Activated CD4-positive, alpha-beta T cell treated with anti-CD3 and anti-CD28 coated beads, Interleukin-10, Interleukin-2, amounts not matched to agents 100 ng/mL and 50 ng/mL, durations not matched to agents 16 hours and 8 hours (primary cell): ENCODE data around the gene LENG8.
A peak's percentile ranks its signal among the peaks of the same experiment; 100 is the strongest.
"Not testable (repeated sequence)": the region's sequence is repeated elsewhere in the genome, so short reads cannot be mapped to it uniquely, and the experiment has no call there.

Source experiments
- DNase-seq: peaks from one replicate; pipeline ENCODE4 v3.0.0-alpha.2; 2020

Gene LENG8

DNA sequence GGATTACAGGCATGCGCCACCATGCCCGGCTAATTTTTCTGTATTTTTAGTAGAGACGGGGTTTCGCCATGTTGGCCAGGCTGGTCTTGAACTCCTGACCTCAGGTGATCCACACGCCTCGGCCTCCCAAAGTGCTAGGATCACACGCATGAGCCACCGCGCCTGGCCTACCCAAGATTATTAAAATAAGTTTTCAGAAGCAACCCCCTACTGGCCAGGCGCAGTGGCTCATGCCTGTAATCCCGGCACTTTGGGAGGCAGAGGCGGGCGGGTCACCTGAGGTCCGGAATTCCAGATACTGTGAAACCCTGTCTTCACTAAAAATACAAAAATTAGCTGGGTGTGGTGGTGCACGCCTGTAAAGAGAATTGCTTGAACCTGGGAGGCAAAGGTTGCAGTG, 2.6 kb upstream of the LENG8 start:
- DNase-seq = not testable (repeated sequence)

DNA sequence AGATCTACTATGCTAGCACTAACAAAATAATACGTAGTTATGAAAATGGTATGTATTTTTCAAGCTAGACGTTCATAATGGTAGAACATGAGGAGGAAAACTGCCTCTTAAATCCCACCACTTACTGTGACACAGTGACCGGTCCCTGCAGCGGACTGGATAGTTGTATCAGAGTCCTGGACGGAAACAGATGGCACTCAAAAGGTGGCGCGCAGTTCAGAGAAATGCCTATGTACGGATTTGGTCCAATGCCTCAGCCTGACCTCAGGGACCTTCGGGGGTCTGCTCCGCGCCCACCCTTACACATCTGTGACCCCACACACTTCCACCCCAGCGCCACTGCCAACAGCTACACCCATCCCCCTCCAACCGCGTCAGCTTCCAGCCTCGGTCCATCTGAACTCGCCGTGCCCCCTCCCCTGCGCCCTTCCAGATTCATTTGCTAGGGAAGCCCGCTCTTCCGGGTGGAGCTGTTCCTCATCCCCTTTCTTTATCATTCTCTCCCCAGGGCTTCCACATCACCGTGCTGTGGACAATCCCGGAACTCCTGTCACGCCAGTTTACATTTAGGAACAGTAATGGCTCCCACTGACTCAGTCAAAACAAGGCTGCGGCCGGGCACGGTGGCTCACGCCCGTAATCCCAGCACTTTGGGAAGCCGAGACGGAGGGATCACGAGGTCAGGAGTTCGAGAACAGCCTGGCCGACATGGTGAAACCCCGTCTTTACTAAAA, 792 bp upstream of the LENG8 start:
- DNase-seq = peak; percentile 42

DNA sequence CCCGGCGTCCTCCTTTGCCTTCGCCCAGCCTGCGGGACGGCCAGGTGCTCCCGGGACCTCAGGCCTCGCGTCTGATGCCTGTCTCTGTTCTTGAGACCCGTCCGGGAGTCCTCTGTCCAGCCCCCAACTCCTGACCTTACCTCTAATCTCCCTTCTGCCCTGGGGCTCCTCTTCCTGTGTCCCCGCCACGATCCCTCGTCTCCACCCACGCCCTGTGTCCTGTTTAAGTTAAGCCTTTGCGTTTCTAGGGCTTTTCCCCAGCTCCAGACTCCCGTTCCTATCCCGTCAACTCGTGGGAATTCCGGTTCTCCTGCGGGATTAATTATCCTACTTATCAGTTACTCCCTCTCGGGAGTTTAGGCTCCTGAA, 686 bp downstream of the LENG8 start:
- no peak for DNase-seq

DNA sequence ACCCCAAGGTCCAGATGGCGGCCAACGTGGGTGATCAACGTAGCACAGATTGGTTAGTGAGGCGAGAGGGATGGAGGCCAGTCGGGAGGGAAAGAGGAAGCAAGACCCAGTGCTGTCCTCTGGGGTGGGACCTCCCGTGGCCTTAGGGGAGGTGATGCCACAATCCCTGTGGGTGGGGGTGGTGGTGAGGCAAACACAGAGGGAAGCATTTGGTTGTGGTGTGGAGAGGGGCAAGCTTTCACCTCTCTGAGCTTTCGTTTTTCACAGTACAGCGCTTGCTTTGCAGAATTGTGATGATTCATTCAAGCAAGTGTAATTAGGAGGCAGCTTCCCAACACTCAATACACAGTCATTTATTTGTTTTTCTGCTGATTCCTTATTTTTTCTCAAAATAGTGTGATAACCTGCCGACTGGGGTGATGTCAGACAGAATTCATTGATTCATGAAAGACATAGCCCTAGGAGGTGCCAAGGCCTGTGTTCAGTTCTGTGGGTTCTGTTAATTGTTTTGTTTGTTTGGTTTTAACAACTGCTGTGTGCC, 2.4 kb downstream of the LENG8 start:
- DNase-seq = no peak

DNA sequence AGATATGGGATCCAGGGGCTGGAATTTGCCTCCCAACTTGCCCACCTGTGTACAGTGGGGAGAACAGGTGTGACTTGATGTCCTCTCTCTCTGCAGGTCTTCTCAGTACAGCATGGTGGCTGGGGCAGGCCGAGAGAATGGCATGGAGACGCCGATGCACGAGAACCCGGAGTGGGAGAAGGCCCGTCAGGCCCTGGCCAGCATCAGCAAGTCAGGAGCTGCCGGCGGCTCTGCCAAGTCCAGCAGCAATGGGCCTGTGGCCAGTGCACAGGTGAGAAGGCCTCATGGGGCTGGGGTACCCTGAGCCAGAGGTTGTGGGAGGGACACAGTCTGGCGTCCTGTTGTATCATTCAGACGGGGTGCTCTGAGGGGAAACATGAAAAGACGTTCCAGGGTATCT, 3.0 kb downstream of the LENG8 start:
- no peak for DNase-seq

DNA sequence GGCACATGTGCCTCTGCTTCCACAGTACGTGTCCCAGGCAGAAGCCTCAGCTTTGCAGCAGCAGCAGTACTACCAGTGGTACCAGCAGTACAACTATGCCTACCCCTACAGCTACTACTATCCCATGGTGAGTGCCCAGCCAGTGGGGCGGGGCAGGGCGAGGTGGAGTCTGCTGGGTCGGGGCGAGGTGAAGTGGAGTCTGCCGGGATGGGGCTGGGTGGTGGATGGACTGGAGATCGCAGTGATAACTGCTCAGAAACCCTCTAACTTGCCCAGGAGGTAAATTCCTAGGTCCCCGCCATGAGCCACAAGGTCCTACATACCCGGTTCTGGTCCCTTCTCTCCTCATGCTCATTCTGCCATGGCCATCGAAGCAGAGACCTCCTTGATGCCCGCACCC, 3.6 kb downstream of the LENG8 start:
- no peak for DNase-seq

DNA sequence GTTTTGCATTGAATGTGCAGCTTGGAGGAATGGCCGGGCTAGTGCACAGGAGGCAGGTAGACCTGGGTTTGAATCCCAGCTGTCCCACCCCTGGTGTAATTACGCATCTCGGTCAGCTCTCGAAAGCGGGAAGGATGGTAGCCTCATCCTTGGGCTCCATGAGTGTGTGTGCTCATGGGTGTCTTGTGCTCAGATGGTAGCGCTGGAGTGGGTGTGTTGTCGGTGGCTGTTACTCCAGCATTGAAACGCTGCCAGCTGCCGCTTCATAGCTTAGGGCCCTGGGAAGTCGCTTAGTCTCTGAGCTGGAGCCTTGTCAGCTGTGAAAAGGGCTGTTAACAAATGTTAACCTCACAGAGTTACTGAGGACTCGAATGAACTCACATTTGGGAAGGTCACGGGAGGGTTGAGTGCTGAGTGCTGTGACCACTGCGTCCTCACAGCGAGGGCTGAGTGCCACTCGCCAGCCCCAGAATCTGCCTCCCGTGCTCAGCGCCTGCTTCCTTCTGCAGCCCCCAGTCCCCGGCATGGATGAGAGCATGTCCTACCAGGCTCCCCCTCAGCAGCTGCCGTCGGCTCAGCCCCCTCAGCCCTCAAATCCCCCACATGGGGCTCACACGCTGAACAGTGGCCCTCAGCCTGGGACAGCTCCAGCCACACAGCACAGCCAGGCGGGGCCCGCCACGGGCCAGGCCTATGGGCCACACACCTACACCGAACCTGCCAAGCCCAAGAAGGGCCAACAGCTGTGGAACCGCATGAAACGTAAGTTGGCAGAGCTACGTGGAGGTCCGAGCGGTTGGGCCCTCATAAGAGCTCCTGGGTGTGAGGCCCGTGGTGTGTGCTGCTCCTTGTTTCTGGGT, 5.2 kb downstream of the LENG8 start:
- no peak for DNase-seq

DNA sequence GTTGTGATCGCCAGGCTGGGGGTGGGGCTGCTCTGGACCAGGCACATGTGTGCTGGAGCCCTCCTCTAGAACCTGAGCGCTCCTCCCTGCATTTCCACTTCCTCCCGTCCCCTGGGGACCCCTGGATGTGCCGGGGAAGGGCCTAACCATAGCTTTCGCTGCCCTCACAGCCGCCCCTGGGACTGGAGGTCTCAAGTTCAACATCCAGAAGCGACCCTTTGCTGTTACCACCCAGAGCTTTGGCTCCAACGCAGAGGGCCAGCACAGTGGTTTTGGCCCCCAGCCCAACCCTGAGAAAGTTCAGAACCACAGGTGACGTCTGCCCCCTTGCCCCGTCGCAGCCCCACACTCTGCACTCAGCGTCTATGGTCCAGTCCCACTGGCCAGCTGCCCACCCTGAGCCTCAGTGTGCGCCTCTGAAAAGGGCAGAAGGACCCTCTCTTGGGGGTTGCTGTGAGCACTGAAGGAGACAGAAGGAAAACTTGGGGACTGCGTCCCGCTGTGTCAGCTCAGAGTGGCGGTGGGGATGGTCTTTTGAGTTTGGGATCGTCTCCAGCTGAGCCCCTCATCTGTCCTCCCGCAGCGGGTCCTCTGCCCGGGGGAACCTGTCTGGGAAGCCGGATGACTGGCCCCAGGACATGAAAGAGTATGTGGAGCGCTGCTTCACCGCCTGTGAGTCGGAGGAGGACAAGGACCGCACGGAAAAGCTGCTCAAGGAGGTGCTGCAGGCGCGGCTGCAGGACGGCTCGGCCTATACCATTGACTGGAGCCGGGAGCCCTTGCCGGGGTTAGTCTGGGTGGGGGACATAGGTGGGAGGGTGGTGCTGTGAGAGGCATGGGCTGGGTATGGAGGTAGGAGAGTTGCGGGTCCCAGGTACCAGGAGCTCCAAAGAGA, 6.0 kb downstream of the LENG8 start:
- no peak for DNase-seq

DNA sequence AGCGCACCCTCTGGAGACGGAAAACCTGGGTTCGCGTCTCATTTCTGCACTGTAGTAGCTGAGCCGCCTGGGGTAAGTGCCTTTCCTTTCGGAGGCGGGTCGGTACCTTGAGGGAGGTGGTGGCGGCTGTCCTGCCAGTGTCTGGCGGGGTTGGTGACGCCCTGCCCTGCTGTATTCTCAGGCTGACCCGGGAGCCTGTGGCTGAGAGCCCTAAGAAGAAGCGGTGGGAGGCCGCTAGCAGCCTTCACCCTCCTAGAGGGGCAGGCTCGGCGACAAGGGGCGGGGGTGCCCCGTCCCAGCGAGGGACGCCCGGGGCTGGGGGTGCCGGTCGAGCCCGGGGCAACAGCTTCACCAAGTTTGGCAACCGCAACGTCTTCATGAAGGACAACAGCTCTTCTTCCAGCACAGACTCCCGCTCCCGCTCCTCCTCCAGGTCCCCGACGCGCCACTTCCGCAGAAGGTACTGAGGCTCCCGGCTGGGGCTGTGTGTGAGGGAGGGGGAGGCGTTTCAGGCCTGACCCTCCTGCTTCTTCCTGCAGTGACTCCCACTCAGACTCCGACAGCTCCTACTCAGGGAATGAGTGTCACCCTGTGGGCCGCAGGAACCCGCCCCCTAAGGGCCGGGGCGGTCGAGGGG, 6.9 kb downstream of the LENG8 start:
- no peak for DNase-seq

DNA sequence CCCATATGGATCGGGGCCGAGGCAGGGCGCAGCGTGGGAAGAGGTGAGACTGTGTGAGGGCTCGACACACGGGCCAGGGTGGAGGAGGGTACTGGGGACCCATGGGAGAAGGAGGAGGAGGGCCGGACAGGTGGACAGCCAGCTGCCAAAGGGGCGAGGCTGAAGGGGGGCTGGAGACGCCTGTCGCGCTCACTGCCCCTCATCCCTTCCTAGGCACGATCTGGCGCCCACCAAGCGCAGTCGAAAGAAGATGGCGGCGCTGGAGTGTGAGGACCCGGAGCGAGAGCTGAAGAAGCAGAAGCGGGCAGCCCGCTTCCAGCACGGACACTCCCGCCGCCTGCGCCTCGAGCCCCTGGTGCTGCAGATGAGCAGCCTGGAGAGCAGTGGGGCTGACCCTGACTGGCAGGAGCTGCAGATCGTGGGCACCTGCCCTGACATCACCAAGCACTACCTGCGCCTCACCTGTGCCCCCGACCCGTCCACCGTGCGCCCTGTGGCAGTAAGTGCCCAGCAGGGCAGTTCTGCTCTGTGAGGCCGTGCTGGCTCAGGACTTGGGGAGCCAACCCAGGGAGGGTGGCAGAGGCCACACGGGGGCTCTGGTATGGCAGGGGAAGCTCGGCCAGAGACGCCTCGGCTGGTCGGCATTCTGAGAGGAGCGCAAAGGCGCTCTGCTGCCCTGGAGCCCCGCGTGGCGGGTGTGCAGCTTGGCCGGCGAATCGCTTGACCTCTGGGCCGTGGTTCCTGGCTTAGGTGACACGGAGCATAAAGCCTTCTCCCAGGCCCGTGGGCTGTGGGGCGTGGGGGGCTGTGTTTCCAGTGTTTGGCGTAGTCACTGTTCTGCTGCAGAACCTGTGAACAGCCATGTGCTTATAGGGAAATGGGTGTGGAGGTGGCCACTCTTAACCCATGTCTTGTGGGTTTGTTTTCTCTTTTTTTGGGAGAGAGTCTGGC, 7.7 kb downstream of the LENG8 start:
- DNase-seq = no peak

DNA sequence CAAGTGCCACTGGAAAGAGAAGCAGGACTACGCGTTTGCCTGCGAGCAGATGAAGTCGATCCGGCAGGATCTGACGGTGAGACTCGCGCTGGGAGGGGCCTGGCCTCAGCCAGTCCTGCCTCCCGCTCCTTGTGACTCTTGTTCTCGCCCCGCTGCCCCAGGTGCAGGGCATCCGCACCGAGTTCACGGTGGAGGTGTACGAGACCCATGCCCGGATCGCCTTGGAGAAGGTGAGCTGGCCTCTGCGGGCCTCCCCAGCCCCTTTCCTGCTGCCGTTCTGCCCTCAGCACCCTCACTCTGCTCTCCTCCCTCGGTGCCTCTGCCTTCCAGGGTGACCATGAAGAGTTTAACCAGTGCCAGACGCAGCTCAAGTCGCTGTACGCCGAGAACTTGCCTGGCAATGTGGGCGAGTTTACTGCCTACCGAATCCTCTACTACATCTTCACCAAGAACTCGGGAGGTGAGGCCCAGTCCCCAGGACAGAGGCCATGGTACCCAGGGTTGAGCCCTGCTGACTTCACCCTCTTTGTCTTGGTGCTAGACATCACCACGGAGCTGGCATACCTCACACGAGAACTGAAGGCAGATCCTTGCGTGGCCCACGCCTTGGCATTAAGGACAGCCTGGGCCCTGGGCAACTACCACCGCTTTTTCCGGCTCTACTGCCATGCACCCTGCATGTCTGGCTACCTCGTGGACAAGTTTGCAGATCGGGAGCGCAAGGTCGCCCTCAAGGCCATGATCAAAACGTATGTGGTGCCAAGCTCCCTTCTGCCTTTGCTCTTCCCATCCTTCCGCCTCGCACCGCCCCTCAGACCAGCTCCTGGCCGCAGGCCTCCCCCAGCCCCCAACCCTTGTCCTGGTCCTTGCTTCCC, 9.0 kb downstream of the LENG8 start:
- no peak for DNase-seq

DNA sequence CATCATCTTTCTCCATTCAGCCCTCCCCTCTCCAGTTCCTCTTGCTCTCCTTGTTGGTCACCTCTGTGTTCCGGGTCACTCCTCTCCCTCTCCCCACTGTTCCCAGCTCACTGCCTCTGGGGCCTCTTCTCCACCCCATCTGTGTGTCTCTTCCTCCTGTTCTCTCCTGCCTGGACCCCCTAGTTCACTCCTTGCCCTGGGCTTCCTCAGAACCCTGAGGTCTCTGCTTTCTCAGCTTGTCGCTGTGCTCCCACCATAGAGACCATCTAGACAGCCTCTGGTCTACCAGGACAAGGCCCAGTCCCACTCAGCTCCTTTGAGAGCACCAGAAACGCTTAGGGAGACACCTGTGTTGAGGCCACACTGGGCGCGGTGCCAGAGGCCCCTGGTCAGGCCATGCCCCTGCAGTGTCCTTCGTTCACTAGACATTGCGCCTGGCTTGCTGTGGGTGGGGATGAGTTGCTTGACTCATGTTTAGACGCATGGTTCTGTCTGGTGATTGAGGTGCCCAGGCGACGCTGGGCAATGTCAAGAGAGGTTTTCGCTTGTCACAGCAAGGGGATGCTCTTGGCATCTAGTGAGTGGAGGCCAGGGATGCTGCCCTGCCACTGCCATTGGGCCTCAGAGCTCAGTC, 9.8 kb downstream of the LENG8 start:
- DNase-seq = no peak

DNA sequence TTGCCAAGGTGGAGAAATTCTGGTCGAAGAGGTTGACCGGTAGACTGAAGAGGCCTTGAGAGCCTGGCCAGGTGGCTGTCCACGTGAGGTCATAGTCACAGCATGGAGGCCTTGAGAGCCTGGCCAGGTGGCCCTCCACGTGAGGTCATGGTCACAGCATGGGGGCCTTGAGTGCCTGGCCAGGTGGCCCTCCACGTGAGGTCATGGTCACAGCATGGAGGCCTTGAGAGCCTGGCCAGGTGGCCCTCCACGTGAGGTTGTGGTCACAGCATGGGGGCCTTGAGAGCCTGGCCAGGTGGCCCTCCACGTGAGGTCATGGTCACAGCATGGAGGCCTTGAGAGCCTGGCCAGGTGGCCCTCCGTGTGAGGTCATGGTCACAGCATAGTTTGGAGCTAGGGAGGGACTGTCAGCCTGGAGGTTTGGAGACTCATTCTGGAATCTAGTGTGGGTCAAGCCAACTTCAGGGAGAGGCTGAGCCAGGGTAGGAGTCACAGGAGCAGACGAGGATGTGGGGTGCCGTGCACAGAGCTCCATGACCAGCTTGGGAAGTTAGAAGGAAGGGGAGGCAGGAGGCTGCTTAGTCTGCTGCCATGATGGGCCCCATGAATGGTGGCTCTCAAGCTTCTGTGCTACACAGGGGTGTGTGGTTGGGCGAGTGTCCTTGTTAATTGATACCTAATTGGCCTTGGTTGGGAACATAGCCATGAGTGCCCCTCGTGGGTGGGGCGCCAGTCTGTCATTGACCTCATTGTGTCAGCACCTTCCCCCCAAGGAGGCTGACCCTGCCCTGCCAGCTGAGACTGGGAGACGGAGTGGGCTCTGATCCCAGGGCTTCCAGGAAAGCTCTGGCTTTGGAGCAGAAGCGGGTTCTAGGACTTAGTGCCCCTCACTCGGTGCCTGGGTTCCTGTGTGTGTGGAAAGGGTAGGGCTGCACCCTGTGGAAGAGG, 10.6 kb downstream of the LENG8 start:
- no peak for DNase-seq

DNA sequence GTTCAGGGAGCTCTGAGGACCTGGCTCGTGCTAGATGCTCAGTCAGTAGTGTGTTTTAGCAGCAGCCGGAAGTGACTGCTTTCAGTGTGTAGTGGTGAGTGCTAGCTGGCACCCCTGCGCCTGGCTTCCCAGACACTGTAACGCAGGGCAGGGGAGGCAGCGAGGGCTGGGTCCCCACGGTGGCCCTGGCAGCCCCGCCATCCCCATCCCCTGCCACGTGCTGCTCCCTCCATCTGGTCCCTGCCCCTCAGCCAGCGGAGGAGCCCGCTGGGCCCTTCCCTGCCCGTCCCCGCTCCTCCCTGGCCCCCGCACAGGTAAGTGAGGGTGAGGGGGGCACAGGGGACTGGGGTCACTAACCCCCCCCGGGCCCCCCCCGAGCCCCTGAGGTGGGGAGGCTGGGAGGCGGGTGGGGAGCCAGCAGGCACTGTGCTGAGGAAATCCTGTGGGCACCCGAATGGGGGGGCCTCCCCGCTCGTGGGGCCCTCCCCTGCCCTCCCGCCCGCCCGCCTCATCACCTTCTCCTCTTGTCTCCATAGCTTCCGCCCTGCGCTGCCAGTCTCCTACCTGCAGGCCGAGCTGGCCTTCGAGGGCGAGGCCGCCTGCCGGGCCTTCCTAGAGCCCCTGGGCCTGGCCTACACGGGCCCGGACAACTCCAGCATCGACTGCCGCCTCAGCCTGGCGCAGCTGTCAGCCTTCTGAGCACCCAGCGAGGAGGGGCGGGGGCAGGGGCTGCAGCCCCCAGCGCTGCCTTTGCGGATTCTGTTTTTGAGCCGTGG, 11.4 kb downstream of the LENG8 start:
- DNase-seq = no peak

DNA sequence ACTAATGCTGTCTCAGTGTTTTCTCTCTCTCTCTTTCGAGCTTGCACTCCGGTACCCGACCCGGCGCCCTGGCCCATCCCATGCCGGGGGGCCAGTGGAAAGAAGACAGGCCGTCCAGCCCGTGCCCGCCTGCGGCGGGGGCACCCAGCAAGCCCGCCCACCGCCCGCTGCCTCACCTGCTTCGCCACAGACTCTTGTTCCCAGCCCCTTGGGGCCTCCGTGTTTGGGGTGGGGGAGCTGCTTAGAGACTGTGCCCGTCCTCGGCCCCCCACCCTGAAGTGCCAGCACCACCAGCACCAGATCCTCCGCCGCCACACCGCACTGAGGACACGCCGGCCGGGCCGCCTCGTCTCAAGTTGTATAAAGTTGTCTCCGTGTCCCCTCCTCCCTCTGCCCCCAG, 12.2 kb downstream of the LENG8 start:
- no peak for DNase-seq

DNA sequence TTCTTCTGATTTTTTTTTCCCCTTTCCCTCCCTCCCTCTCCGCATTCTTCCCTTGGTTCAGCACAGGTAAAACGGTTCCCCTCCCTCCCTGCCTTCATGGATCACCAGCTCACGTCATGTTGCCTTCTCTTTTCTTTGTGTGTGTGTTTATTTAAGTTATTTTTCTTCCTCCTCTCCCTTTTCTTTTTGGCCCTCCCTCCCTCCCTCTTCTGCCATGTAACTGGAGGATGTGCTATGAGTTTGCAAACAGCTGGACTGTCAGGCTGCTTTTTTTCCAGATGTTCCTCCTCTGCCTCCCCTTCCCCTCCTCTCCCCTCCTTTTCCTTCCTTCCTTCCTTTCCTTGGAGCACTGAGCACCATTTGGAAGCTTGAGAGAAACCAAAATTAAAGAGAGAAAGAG, 12.6 kb downstream of the LENG8 start:
- no peak for DNase-seq

DNA sequence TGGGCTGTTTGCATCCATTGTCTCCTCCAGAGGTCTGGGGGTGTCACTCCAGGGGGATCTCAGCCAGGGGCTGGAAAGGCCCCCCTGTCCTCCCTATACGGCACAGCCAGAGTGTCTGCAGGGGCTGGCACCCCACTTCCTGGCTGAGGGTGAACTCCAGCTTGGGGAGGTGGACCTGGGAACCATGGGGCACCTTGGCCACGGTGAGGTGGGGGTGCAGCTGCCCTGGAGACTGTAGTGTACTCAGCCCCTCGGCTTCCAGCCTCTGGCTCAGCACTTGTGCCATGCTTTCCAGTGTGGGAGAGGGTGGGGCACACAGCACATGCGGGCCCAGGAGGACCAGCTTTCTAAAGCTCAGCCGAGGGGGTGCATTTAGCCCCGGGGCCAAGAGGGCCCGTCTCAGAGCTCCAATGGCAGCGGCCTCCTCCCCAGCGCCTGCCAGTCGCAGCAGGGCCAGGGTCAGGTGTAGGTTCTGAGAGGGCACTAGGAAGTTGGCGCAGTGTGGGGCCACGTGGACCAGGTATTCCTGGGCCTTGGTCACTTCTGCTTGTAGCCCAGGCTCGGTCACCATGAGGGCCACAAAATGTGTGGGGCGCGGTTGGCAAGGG, 13.2 kb downstream of the LENG8 start:
- DNase-seq = no peak
